ENCODE results near the gene IQGAP1.

GRCh38 chr15:90451053-90451850 is 63.2 kb downstream of the IQGAP1 start:
- TF ChIP-seq CTCF (conservative IDR thresholded peaks at IDR 0.05; ENCODE audit: low read depth, low read length) (no peak), POLR2A (IDR thresholded peaks at IDR 0.05; ENCODE audit: low read depth, low read length) (no peak), CEBPB (IDR thresholded peaks at IDR 0.05; ENCODE audit: low read depth, low read length) (no peak), MAZ (IDR thresholded peaks at IDR 0.05; ENCODE audit: borderline replicate concordance, low read depth, low read length) (no peak), USF2 (IDR thresholded peaks at IDR 0.05; ENCODE audit: low read depth, low read length) (no peak), FOS (IDR thresholded peaks at IDR 0.05; ENCODE audit: low read depth, low read length) (no peak)
